Lower leg skin (tissue), 4 donors: ENCODE measurements around the gene SMPDL3A. TPM values are rescaled to one million over a fixed set of nuclear protein-coding genes. Genes with fewer than 3 reads are reported as not detected.

Experiments used
- DNase-seq, 2 donors: peaks; one replicate each; pipeline ENCODE4 v3.0.0-alpha.2; 2019; ENCODE audit warnings: low spot score in 2 of 2
- H3K4me3 ChIP-seq: fragments of 200-600 bp; sonication (generic); 2 replicates; pipeline ENCODE4 v1.5.1; 2017; ENCODE audit warnings: mild to moderate bottlenecking, low read depth; ENCODE audit not compliant: poor library complexity, severe bottlenecking
- CTCF ChIP-seq, 3 donors: fragments of 450-650 bp; IDR thresholded peaks; one replicate each; pipeline ENCODE4 v1.5.1; 2016; ENCODE audit warnings: antibody characterized with exemption in 3 of 3, mild to moderate bottlenecking in 3 of 3, moderate library complexity in 2 of 3
- POLR2A ChIP-seq, 2 donors: fragments of 450-650 bp; IDR thresholded peaks; one replicate each; pipeline ENCODE4 v1.6.1; 2016 to 2017; ENCODE audit warnings: antibody characterized with exemption in 2 of 2, mild to moderate bottlenecking in 1 of 2, moderate library complexity in 1 of 2
- WGBS, 2 donors: methylation state at CpG; one replicate each; pipeline ENCODE4 v1.1.5; 2018; 5-methylcytosine and 5-hydroxymethylcytosine counted together
- intact Hi-C: fragments of 100-400 bp; cut with DNase I; formaldehyde crosslinking; loops from one replicate; pipeline ENCODE4 v1.15.0; 2023; ENCODE audit warnings: low total_unique reads
- total RNA-seq, 4 donors: library from RNA; depleted of rRNA; stranded (reverse); fragments of >200 nt; gene quantifications; one replicate each; pipeline ENCODE4 v1.1.0, GENCODE V29; 2016

The SMPDL3A gene
- total RNA-seq, 4 donors from 2014 or later, result 109 to 120 (median 113) TPM

- 12 to 14% methylated on average over 10 of the region's 10 CpGs for WGBS, 2 donors
Measured at GRCh38 chr6:122788663-122789181, 336 bp upstream of the SMPDL3A start.

GRCh38 chr6:122790028-122790422, 967 bp downstream of the SMPDL3A start:
- H3K4me3 ChIP-seq, result peak overlapping the region; percentile 77
- no peak for TF ChIP-seq POLR2A (IDR thresholded peaks at IDR 0.05)
- TF ChIP-seq CTCF (IDR thresholded peaks at IDR 0.05), result no peak
- intact Hi-C loops, result no loop called here
- DNase-seq, result no peak
- WGBS, 2 donors, result 2 to 3% methylated on average over 14 of the region's 14 CpGs

More at GRCh38 chr6:122788663-122789181, 336 bp upstream of the SMPDL3A start:
- intact Hi-C loops, result no loop called here
- TF ChIP-seq CTCF (IDR thresholded peaks at IDR 0.05) (no peak), POLR2A (IDR thresholded peaks at IDR 0.05) (no peak)
- H3K4me3 ChIP-seq, result peak overlapping the region; percentile 77
- no peak for DNase-seq

- no peak overlapping the region for H3K4me3 ChIP-seq
- DNase-seq, result no peak
- no peak for TF ChIP-seq CTCF (IDR thresholded peaks at IDR 0.05)
- no peak for TF ChIP-seq POLR2A (IDR thresholded peaks at IDR 0.05)
- intact Hi-C loops, result no loop called here
- 31 to 32% methylated on average over 14 of the region's 14 CpGs for WGBS, 2 donors
Measured at GRCh38 chr6:122790423-122791309, 1.6 kb downstream of the SMPDL3A start.

GRCh38 chr6:122791310-122791679, 2.2 kb downstream of the SMPDL3A start:
- TF ChIP-seq CTCF (IDR thresholded peaks at IDR 0.05) (no peak), POLR2A (IDR thresholded peaks at IDR 0.05) (no peak)
- WGBS, 2 donors, result 59 to 66% methylated on average over 2 of the region's 2 CpGs
- intact Hi-C loops, result no loop called here
- no peak for DNase-seq
- no peak overlapping the region for H3K4me3 ChIP-seq

- no peak overlapping the region for H3K4me3 ChIP-seq
- DNase-seq, result no peak
- no peak for TF ChIP-seq POLR2A (IDR thresholded peaks at IDR 0.05)
- no peak for TF ChIP-seq CTCF (IDR thresholded peaks at IDR 0.05)
- 62 to 65% methylated on average over 2 of the region's 2 CpGs for WGBS, 2 donors
- intact Hi-C loops, result no loop called here
Measured at GRCh38 chr6:122792766-122793165, 3.7 kb downstream of the SMPDL3A start.
